MM.1S (cell line): ENCODE data around the gene CLCA2.

Experiments
- DNase-seq: peaks from one replicate; pipeline ENCODE4 v3.0.0-alpha.2; 2015
- H2AFZ ChIP-seq: fragments of 300-600 bp; sonication (generic); 2 replicates; pipeline ENCODE4 v1.6.0; 2016; ENCODE audit warnings: antibody characterized with exemption, low read length
- H3F3A ChIP-seq: fragments of 300-600 bp; sonication (generic); 2 replicates; pipeline ENCODE4 v1.6.1; 2016; ENCODE audit warnings: mild to moderate bottlenecking, antibody characterized with exemption, low read length, moderate library complexity, mixed read lengths; ENCODE audit not compliant: insufficient read depth
- H3K27ac ChIP-seq: fragments of 300-600 bp; sonication (generic); 2 replicates; pipeline ENCODE4 v1.5.1; 2016; ENCODE audit warnings: mild to moderate bottlenecking, low read length
- H3K27me3 ChIP-seq: fragments of 300-600 bp; sonication (generic); replicated peaks from 2 replicates; pipeline ENCODE4 v1.6.0; 2016; ENCODE audit warnings: low read length; ENCODE audit not compliant: insufficient read depth
- H3K36me3 ChIP-seq: fragments of 300-600 bp; sonication (generic); replicated peaks from 2 replicates; pipeline ENCODE4 v1.6.1; 2016; ENCODE audit warnings: mild to moderate bottlenecking, low read length, mixed read lengths; ENCODE audit not compliant: insufficient read depth
- H3K4me1 ChIP-seq: fragments of 300-600 bp; sonication (generic); 2 replicates; pipeline ENCODE4 v1.6.1; 2016; ENCODE audit warnings: low read length, mixed read lengths
- H3K4me2 ChIP-seq: fragments of 300-600 bp; sonication (generic); 2 replicates; pipeline ENCODE4 v1.6.0; 2016; ENCODE audit warnings: low read depth, low read length
- H3K4me3 ChIP-seq: fragments of 300-600 bp; sonication (generic); 2 replicates; pipeline ENCODE4 v1.5.1; 2016; ENCODE audit warnings: low read length, mixed read lengths
- H3K79me2 ChIP-seq: fragments of 300-600 bp; sonication (generic); 2 replicates; pipeline ENCODE4 v1.6.1; 2016; ENCODE audit warnings: mixed run types, low read length, mixed read lengths
- H3K9ac ChIP-seq: fragments of 300-600 bp; sonication (generic); 2 replicates; pipeline ENCODE4 v1.6.1; 2016; ENCODE audit warnings: low read length, mixed read lengths
- H3K9me2 ChIP-seq: fragments of 300-600 bp; sonication (generic); replicated peaks from 2 replicates; pipeline ENCODE4 v1.6.1; 2016; ENCODE audit warnings: mild to moderate bottlenecking, low read length, mixed read lengths; ENCODE audit not compliant: insufficient read depth
- H3K9me3 ChIP-seq: fragments of 300-600 bp; sonication (generic); replicated peaks from 2 replicates; pipeline ENCODE4 v1.6.1; 2016; ENCODE audit warnings: mild to moderate bottlenecking, low read length, mixed read lengths; ENCODE audit not compliant: insufficient read depth
- H4K20me1 ChIP-seq: fragments of 300-600 bp; sonication (generic); 2 replicates; pipeline ENCODE4 v1.6.1; 2016; ENCODE audit warnings: mild to moderate bottlenecking, low read length, moderate library complexity, mixed read lengths; ENCODE audit not compliant: insufficient read depth
- CTCF ChIP-seq: fragments of 300-600 bp; sonication (generic); IDR thresholded peaks from 2 replicates; pipeline ENCODE4 v1.5.1; 2016; ENCODE audit warnings: antibody characterized with exemption, low read length, mixed read lengths
- EZH2 ChIP-seq: fragments of 300-600 bp; sonication (generic); optimal IDR thresholded peaks from 2 replicates; pipeline ENCODE3; 2017; ENCODE audit warnings: low read depth, mild to moderate bottlenecking, antibody characterized with exemption, low read length, mixed read lengths
- EZH2phosphoT487 ChIP-seq: fragments of 300-600 bp; sonication (generic); IDR thresholded peaks from 2 replicates; pipeline ENCODE4 v1.6.1; 2018; ENCODE audit warnings: antibody characterized with exemption, low read length

The CLCA2 gene

GRCh38 chr1:86387916-86388627 is 35.9 kb upstream of the CLCA2 start:
- H3F3A ChIP-seq = peaks cover 9% of the 10 kb centered on the region; the same call in 1 of the 2 replicates
- H3K4me2 ChIP-seq = no peak overlapping the region
- no peaks in the 10 kb centered on the region for H3K9me2 ChIP-seq
- no peak overlapping the region for H2AFZ ChIP-seq
- no peak overlapping the region for H3K4me3 ChIP-seq
- no peak overlapping the region for H3K9ac ChIP-seq
- H3K4me1 ChIP-seq = peaks cover 17% of the 10 kb centered on the region
- no peaks in the 10 kb centered on the region for H3K27me3 ChIP-seq
- DNase-seq = no peak
- TF ChIP-seq EZH2phosphoT487 (no peak), EZH2 (no peak), CTCF (no peak)
- no peak overlapping the region for H3K27ac ChIP-seq
- no peaks in the 10 kb centered on the region for H3K9me3 ChIP-seq
- H3K79me2 ChIP-seq = peaks cover 9% of the 10 kb centered on the region
- H3K36me3 ChIP-seq = no peaks in the 10 kb centered on the region
- H4K20me1 ChIP-seq = no peaks in the 10 kb centered on the region

- H3K79me2 ChIP-seq = peaks cover 9% of the 10 kb centered on the region
- H3K4me1 ChIP-seq = peaks cover 11% of the 10 kb centered on the region
Observed at GRCh38 chr1:86388777-86389176, 35.2 kb upstream of the CLCA2 start.

GRCh38 chr1:86389307-86389706 is 34.7 kb upstream of the CLCA2 start:
- peak; percentile 52 for DNase-seq
- Histone ChIP-seq H3K4me2 (peak overlapping the region; percentile 90), H3K4me1 (peaks cover 11% of the 10 kb centered on the region), H2AFZ (peak overlapping the region; percentile 49), H3K9me2 (no peaks in the 10 kb centered on the region), H3K9me3 (no peaks in the 10 kb centered on the region), H3K27me3 (no peaks in the 10 kb centered on the region), H3F3A (peaks cover 9% of the 10 kb centered on the region; the same call in 1 of the 2 replicates), H3K36me3 (no peaks in the 10 kb centered on the region), H4K20me1 (no peaks in the 10 kb centered on the region), H3K79me2 (peaks cover 9% of the 10 kb centered on the region), H3K4me3 (peak overlapping the region; percentile 37), H3K27ac (peak overlapping the region; percentile 54; the same call in 1 of the 2 replicates), H3K9ac (peak overlapping the region; percentile 15; the same call in 1 of the 2 replicates)
- TF ChIP-seq EZH2 = no peak
- no peak for TF ChIP-seq EZH2phosphoT487
- TF ChIP-seq CTCF = no peak

More at GRCh38 chr1:86388777-86389176, 35.2 kb upstream of the CLCA2 start:
- Histone ChIP-seq H3F3A (peaks cover 9% of the 10 kb centered on the region; the same call in 1 of the 2 replicates), H2AFZ (peak overlapping the region; percentile 35; the same call in 1 of the 2 replicates), H4K20me1 (no peaks in the 10 kb centered on the region), H3K36me3 (no peaks in the 10 kb centered on the region), H3K9me2 (no peaks in the 10 kb centered on the region), H3K27me3 (no peaks in the 10 kb centered on the region), H3K9ac (peak overlapping the region; percentile 15; the same call in 1 of the 2 replicates), H3K27ac (peak overlapping the region; percentile 54; the same call in 1 of the 2 replicates), H3K4me2 (peak overlapping the region; percentile 90), H3K4me3 (peak overlapping the region; percentile 37; the same call in 1 of the 2 replicates), H3K9me3 (no peaks in the 10 kb centered on the region)
- no peak for DNase-seq
- TF ChIP-seq EZH2 = no peak
- TF ChIP-seq EZH2phosphoT487 = no peak
- TF ChIP-seq CTCF = no peak
